MM.1S (cell line): ENCODE measurements around the gene SDCCAG8.

Source experiments
- DNase-seq: peaks from one replicate; pipeline ENCODE4 v3.0.0-alpha.2; 2015
- H2AFZ ChIP-seq: fragments of 300-600 bp; sonication (generic); 2 replicates; pipeline ENCODE4 v1.6.0; 2016; ENCODE audit warnings: antibody characterized with exemption, low read length
- H3F3A ChIP-seq: fragments of 300-600 bp; sonication (generic); 2 replicates; pipeline ENCODE4 v1.6.1; 2016; ENCODE audit warnings: mild to moderate bottlenecking, antibody characterized with exemption, low read length, moderate library complexity, mixed read lengths; ENCODE audit not compliant: insufficient read depth
- H3K27ac ChIP-seq: fragments of 300-600 bp; sonication (generic); 2 replicates; pipeline ENCODE4 v1.5.1; 2016; ENCODE audit warnings: mild to moderate bottlenecking, low read length
- H3K27me3 ChIP-seq: fragments of 300-600 bp; sonication (generic); replicated peaks from 2 replicates; pipeline ENCODE4 v1.6.0; 2016; ENCODE audit warnings: low read length; ENCODE audit not compliant: insufficient read depth
- H3K36me3 ChIP-seq: fragments of 300-600 bp; sonication (generic); replicated peaks from 2 replicates; pipeline ENCODE4 v1.6.1; 2016; ENCODE audit warnings: mild to moderate bottlenecking, low read length, mixed read lengths; ENCODE audit not compliant: insufficient read depth
- H3K4me1 ChIP-seq: fragments of 300-600 bp; sonication (generic); 2 replicates; pipeline ENCODE4 v1.6.1; 2016; ENCODE audit warnings: low read length, mixed read lengths
- H3K4me2 ChIP-seq: fragments of 300-600 bp; sonication (generic); 2 replicates; pipeline ENCODE4 v1.6.0; 2016; ENCODE audit warnings: low read depth, low read length
- H3K4me3 ChIP-seq: fragments of 300-600 bp; sonication (generic); 2 replicates; pipeline ENCODE4 v1.5.1; 2016; ENCODE audit warnings: low read length, mixed read lengths
- H3K79me2 ChIP-seq: fragments of 300-600 bp; sonication (generic); 2 replicates; pipeline ENCODE4 v1.6.1; 2016; ENCODE audit warnings: mixed run types, low read length, mixed read lengths
- H3K9ac ChIP-seq: fragments of 300-600 bp; sonication (generic); 2 replicates; pipeline ENCODE4 v1.6.1; 2016; ENCODE audit warnings: low read length, mixed read lengths
- H3K9me2 ChIP-seq: fragments of 300-600 bp; sonication (generic); replicated peaks from 2 replicates; pipeline ENCODE4 v1.6.1; 2016; ENCODE audit warnings: mild to moderate bottlenecking, low read length, mixed read lengths; ENCODE audit not compliant: insufficient read depth
- H3K9me3 ChIP-seq: fragments of 300-600 bp; sonication (generic); replicated peaks from 2 replicates; pipeline ENCODE4 v1.6.1; 2016; ENCODE audit warnings: mild to moderate bottlenecking, low read length, mixed read lengths; ENCODE audit not compliant: insufficient read depth
- H4K20me1 ChIP-seq: fragments of 300-600 bp; sonication (generic); 2 replicates; pipeline ENCODE4 v1.6.1; 2016; ENCODE audit warnings: mild to moderate bottlenecking, low read length, moderate library complexity, mixed read lengths; ENCODE audit not compliant: insufficient read depth
- EZH2 ChIP-seq: fragments of 300-600 bp; sonication (generic); optimal IDR thresholded peaks from 2 replicates; pipeline ENCODE3; 2017; ENCODE audit warnings: low read depth, mild to moderate bottlenecking, antibody characterized with exemption, low read length, mixed read lengths
- EZH2phosphoT487 ChIP-seq: fragments of 300-600 bp; sonication (generic); IDR thresholded peaks from 2 replicates; pipeline ENCODE4 v1.6.1; 2018; ENCODE audit warnings: antibody characterized with exemption, low read length
- TF ChIP-seq, protein P1 (sequence below): fragments of 300-600 bp; sonication (generic); IDR thresholded peaks from 2 replicates; pipeline ENCODE4 v1.5.1; 2016; ENCODE audit warnings: antibody characterized with exemption, low read length, mixed read lengths

The SDCCAG8 gene

DNA sequence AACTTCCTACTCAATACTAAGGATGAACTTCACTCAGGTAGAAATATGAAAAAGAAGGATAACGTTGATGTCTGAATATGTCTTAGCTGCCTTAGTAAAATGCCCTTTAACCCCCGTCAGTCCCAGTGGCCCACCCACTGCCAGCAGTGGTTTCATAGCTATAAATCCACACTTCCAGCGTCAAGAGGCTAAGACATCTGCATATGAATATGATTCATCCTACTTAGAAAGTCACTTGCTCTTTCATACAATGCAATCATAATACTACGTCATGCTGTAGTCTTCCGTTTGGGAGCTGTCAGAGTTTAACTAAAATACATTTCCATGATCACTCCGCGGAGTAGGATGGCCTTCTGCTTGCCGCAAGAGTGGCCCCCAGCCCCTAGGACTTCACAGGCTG, 247.3 kb downstream of the SDCCAG8 start:
- no peaks in the 10 kb centered on the region for H4K20me1 ChIP-seq
- DNase-seq = no peak
- no peaks in the 10 kb centered on the region for H3K4me1 ChIP-seq
- no peaks in the 10 kb centered on the region for H3K36me3 ChIP-seq
- H2AFZ ChIP-seq = no peak overlapping the region
- TF ChIP-seq EZH2 = no peak
- no peak for TF ChIP-seq EZH2phosphoT487
- TF ChIP-seq, protein P1, sequence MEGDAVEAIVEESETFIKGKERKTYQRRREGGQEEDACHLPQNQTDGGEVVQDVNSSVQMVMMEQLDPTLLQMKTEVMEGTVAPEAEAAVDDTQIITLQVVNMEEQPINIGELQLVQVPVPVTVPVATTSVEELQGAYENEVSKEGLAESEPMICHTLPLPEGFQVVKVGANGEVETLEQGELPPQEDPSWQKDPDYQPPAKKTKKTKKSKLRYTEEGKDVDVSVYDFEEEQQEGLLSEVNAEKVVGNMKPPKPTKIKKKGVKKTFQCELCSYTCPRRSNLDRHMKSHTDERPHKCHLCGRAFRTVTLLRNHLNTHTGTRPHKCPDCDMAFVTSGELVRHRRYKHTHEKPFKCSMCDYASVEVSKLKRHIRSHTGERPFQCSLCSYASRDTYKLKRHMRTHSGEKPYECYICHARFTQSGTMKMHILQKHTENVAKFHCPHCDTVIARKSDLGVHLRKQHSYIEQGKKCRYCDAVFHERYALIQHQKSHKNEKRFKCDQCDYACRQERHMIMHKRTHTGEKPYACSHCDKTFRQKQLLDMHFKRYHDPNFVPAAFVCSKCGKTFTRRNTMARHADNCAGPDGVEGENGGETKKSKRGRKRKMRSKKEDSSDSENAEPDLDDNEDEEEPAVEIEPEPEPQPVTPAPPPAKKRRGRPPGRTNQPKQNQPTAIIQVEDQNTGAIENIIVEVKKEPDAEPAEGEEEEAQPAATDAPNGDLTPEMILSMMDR = no peak
- no peaks in the 10 kb centered on the region for H3K9me2 ChIP-seq
- no peaks in the 10 kb centered on the region for H3K27me3 ChIP-seq
- H3K9me3 ChIP-seq = no peaks in the 10 kb centered on the region
- no peaks in the 10 kb centered on the region for H3K79me2 ChIP-seq
- H3K9ac ChIP-seq = no peak overlapping the region
- H3K27ac ChIP-seq = no peak overlapping the region
- no peak overlapping the region for H3K4me3 ChIP-seq
- H3K4me2 ChIP-seq = no peak overlapping the region
- no peaks in the 10 kb centered on the region for H3F3A ChIP-seq

DNA sequence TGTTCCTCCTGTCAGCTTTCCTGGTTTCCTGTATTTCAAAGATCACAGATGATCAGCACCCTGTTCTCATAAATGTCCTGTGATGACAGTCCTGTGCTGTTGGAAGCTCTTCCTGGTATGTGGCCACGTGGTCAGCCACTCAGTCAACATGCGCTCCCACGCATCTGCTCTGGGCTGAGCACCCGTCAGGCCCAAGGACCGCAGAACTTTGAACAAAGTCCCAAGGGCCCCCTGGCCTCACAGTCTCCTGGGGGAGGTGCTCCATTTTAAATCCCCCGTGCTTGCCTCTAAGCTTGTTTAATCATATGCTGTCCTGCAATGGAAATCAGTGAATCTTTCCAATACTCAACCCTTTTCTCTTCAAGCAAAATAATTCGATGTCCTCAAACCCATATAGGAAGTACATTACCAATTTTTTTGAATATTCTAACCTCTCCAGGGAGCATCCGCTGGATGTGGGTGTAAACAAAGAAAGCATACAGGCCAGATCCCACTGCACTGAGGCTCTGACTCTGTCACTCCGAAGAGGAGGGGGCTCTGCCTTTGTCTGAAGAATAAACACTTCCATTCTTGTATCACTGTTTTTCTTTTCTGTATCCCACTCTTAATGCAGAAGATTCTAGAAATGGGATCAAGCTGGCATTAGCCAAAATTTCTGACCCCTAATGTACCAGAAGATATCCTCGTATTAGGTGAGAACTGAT, 250.3 kb downstream of the SDCCAG8 start:
- H3K9me2 ChIP-seq = no peaks in the 10 kb centered on the region
- no peak overlapping the region for H2AFZ ChIP-seq
- no peaks in the 10 kb centered on the region for H3K27me3 ChIP-seq
- H3K9ac ChIP-seq = no peak overlapping the region
- H3K36me3 ChIP-seq = no peaks in the 10 kb centered on the region
- no peak overlapping the region for H3K4me2 ChIP-seq
- no peak overlapping the region for H3K4me3 ChIP-seq
- H4K20me1 ChIP-seq = no peaks in the 10 kb centered on the region
- H3K9me3 ChIP-seq = no peaks in the 10 kb centered on the region
- TF ChIP-seq EZH2phosphoT487 = no peak
- TF ChIP-seq EZH2 = no peak
- TF ChIP-seq, protein P1 = no peak
- no peaks in the 10 kb centered on the region for H3K79me2 ChIP-seq
- no peak for DNase-seq
- H3K4me1 ChIP-seq = no peaks in the 10 kb centered on the region
- no peaks in the 10 kb centered on the region for H3F3A ChIP-seq
- no peak overlapping the region for H3K27ac ChIP-seq

DNA sequence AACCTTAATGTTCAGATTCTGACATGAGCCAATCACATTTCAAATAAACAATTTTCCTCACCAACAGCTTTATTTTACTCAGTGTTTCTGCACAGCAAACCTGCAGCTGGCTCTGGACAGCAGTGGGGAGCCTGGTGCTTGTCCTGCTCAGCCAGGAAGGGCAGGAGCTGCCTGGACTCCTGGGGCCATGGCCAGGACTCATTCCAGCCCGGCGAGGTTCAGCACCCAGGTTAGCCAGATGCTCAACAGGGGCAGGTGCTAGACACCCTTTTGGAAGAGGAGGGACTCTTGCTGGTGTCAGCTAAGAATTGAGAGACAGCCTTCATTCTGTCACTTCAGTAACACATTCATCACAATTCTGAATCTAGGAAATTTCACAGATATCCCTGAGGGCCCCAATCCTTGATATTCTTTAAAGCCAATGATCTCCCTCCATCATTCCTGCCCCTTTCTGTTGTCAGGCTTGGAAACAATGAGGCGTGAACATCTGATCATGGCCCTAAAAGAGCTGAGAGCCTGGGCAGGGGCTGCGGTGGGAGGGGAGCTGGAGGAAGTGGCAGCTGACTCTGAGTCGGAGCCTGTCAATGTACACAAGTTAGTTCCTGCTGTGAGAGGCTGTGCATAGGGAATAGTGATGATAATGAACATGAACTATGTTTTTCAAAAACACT, 251.3 kb downstream of the SDCCAG8 start:
- TF ChIP-seq, protein P1 = no peak
- H3F3A ChIP-seq = no peaks in the 10 kb centered on the region
- H3K36me3 ChIP-seq = no peaks in the 10 kb centered on the region

More for the DNA sequence above, 251.3 kb downstream of the SDCCAG8 start:
- H3K27ac ChIP-seq = no peak overlapping the region
- H3K4me1 ChIP-seq = no peaks in the 10 kb centered on the region
- no peaks in the 10 kb centered on the region for H3K9me3 ChIP-seq
- no peak overlapping the region for H2AFZ ChIP-seq
- H3K9ac ChIP-seq = no peak overlapping the region
- H3K9me2 ChIP-seq = no peaks in the 10 kb centered on the region
- no peaks in the 10 kb centered on the region for H3K79me2 ChIP-seq
- H4K20me1 ChIP-seq = no peaks in the 10 kb centered on the region
- H3K27me3 ChIP-seq = no peaks in the 10 kb centered on the region
- DNase-seq = no peak
- H3K4me2 ChIP-seq = no peak overlapping the region
- H3K4me3 ChIP-seq = no peak overlapping the region
